C4-2B (cell line): ENCODE measurements around the gene SLFN12.
"Not testable (repeated sequence)": the region's sequence is repeated elsewhere in the genome, so short reads cannot be mapped to it uniquely, and the experiment has no call there.

Source experiments
- H3K27ac ChIP-seq: fragments of 450-650 bp; 2 replicates; pipeline ENCODE4 v1.5.1; 2017
- CTCF ChIP-seq: fragments of 450-650 bp; conservative IDR thresholded peaks from 2 replicates; pipeline ENCODE4 v1.5.1; 2017; ENCODE audit warnings: mild to moderate bottlenecking
- ZFX ChIP-seq: fragments of 450-650 bp; IDR thresholded peaks from 2 replicates; pipeline ENCODE4 v1.6.1; 2017

SLFN12 gene

DNA sequence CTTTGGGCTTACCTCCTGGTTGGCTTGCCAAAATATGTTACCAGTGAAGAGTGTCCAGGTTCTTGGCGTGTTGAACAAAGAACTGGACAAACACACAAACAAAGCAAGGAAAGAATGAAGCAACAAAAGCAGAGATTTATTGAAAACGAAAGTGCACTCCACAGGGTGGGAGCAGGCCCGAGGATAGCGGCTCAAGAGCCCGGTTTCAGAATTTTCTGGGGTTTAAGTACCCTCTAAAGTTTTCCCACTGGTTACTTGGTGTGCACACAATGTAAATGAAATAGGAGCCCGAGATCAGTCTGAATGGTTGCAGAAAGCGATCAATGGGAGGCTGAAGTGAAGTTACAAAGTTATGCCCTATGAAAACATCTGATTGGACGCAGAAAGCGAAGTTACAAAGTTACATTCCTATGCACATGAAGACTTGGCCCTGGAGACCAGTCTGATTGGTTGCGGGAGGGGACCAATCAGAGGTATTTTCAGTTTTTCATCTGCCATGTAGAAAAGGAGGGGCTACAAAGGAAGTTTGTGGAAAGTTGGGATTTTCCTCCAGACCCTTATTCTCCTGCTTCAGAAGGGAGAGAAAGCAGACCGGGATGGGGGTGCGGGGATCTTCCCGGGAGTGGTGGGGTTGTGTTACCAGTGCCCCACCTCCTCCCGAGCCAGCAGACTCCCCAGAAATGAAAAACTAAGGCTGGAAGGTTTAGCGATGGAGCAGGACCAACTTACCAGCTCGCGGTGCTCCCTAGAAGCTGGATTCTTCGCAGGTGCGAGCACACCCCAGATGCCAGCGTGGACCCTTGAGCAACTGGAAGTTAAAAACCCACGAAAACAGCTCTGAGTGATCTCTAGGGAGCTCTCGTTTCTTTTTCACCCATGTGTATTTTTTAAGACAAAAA lies at the start of gene SLFN12:
Gene SLFN12, minus strand, starts transcription at position 325 of the 899 bp plus-strand sequence. CDS start 9,472 bp downstream, outside the sequence.
- no peak for TF ChIP-seq CTCF
- no peak within 1 kb of the TSS for H3K27ac ChIP-seq

DNA sequence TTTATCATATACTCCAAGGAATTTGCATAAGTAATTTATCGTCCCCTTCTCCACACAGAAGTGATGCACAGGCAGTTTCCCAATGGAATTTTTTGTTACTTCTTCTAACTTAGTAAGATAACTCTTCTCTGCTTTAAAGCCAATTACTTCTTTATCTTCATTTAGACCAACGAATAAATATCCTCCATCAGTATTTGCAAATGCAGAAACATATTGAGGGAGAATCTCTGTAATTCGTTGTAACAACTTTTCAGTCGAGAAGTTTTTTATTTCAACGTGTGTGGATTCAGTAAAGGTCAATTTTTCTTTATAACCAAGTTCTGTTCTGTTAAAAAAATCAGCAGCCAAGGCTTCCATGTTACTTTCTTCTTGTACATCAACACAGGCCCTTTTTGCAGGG lies 47.0 kb upstream of the SLFN12 start:
- TF ChIP-seq ZFX: no peak
- no peak for TF ChIP-seq CTCF
- H3K27ac ChIP-seq: no peak overlapping the region

GRCh38 chr17:35477248-35477647 lies 44.9 kb upstream of the SLFN12 start:
- H3K27ac ChIP-seq: no peak overlapping the region
- TF ChIP-seq CTCF: no peak
- TF ChIP-seq ZFX: no peak

DNA sequence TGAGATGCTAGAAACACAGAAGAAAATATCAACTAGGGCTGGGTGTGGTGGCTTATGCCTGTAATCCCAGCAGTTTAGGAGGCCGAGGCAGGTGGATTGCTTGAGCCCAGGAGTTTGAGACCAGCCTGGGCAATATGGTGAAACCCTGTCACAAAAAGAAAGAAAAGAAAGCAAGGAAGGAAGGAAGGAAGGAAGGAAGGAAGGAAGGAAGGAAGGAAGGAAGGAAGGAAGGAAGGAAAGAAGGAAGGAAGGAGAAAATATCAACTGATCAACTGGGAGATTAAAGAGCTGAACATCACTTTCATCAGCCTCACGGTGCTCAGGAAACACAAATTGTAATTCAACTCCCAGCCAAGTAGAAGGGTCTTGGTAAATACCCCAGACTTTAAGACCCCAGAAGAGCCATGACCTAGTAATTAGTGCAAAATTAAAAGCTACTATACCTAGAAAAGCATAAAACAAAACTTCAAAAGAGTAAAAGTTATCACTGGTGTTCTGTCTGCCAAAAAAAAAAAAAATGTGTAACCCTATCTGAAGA lies 44.1 kb upstream of the SLFN12 start:
- no peak for TF ChIP-seq ZFX
- no peak for TF ChIP-seq CTCF
- H3K27ac ChIP-seq: no peak overlapping the region

DNA sequence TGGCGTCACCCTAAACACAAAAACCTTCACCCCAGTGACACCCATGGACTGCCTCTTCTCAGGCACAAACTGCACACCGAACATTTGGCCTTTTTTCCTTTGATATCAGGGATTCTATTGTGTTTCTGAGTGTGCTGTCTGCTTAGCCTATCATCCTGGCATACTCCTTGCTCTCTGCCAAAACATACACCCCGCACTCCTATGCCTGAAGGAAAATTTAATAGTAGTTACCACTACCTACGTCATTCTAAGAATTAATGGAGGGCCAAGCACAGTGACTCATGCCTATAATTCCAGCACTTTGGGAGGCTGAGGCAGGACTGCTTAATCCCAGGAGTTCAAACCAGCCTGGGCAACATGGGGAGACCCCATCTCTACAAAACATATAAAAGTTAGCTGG lies 36.2 kb upstream of the SLFN12 start:
- TF ChIP-seq CTCF: no peak
- TF ChIP-seq ZFX: no peak
- no peak overlapping the region for H3K27ac ChIP-seq

DNA sequence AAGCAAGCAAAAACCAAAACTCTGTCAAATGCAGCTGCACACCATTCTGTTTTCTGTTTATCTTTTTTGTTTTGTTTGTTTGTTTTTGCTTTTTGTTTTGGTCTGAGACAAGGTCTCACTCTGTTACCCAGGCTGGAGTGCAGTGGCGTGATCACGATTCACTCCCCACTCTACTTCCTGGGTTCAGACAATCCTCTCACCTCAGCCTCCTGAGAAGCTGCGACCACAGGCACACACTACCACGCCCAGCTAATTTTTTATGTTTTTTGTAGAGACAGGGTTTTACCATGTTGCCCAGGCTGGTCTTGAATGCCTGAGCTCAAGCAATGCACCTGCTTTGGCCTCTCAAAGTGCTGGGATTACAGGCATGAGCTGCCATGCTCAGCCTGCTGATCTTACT lies 35.5 kb upstream of the SLFN12 start:
- no peak overlapping the region for H3K27ac ChIP-seq
- no peak for TF ChIP-seq CTCF
- TF ChIP-seq ZFX: no peak

DNA sequence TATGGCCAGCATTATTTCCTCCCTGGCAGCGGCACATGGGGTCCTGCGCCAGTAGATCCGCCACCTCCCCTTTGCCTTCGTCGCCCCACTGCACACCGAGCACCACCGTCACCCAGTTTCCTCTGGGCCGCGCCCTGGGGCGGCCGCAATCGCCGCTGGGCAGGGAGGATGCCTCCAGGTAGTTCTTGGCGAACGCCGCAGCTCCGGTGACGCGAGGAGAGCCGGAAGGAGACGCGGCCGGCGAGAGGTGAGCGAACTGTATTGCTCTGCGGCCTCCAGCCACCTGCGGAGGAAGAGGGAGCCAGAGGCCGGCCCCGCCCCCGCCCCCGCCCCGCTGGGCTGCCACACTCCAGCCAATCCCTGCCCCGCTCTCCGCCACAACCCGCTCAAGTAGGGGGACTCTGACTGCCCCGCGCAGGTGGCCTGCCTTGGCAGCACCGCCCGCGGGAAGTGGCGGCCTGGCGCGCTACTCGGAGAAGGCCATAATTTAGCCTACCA lies 28.1 kb upstream of the SLFN12 start:
- TF ChIP-seq CTCF (no peak), ZFX (no peak)
- H3K27ac ChIP-seq: no peak overlapping the region

GRCh38 chr17:35454035-35454434 lies 21.7 kb upstream of the SLFN12 start:
- H3K27ac ChIP-seq: not testable (repeated sequence)
